Type B pancreatic cell (in vitro differentiated cells): ENCODE results near the gene WDR11. TPM values are rescaled to one million over a fixed set of nuclear protein-coding genes. Genes with fewer than 3 reads are reported as not detected.

ENCODE experiments used
- DNase-seq: peaks from one replicate; pipeline ENCODE4 v3.0.0; 2021; ENCODE audit warnings: mixed read lengths; ENCODE audit not compliant: unreplicated experiment; ENCODE audit errors: extremely low spot score
- H3K27ac Mint-ChIP-seq: 2 replicates; pipeline ENCODE4 v1.8.0; 2021; ENCODE audit warnings: mild to moderate bottlenecking, mixed read lengths
- H3K27me3 Mint-ChIP-seq: 2 replicates; pipeline ENCODE4 v1.8.0; 2021; ENCODE audit warnings: mixed read lengths
- H3K36me3 Mint-ChIP-seq: 2 replicates; pipeline ENCODE4 v1.8.0; 2021; ENCODE audit warnings: mixed read lengths
- H3K4me1 Mint-ChIP-seq: one replicate; pipeline ENCODE4 v1.8.0; 2021; ENCODE audit warnings: mixed read lengths; ENCODE audit not compliant: unreplicated experiment
- H3K4me3 Mint-ChIP-seq: 2 replicates; pipeline ENCODE4 v1.8.0; 2021; ENCODE audit warnings: mild to moderate bottlenecking, mixed read lengths
- H3K9me3 Mint-ChIP-seq: 2 replicates; pipeline ENCODE4 v1.8.0; 2021; ENCODE audit warnings: mixed read lengths
- CTCF ChIP-seq: fragments of 200-600 bp; sonication (generic); conservative IDR thresholded peaks from 2 replicates; pipeline ENCODE4 v1.5.0; 2021; ENCODE audit warnings: antibody characterized with exemption, mild to moderate bottlenecking
- total RNA-seq: library from RNA; stranded (reverse); gene quantifications from 2 replicates; pipeline ENCODE4 v1.2.1, GENCODE V29; 2021; ENCODE audit warnings: low replicate concordance

WDR11 gene
- total RNA-seq, 1 donor from 2014 or later = 65.5 TPM

- H3K4me1 Mint-ChIP-seq = peaks cover 23% of the 10 kb centered on the region
- peak; percentile 91 for DNase-seq
- peak; percentile 92 for TF ChIP-seq CTCF
- no peaks in the 10 kb centered on the region for H3K9me3 Mint-ChIP-seq
- H3K27me3 Mint-ChIP-seq = peaks cover 4% of the 10 kb centered on the region
- peak overlapping the region; percentile 31 for H3K4me3 Mint-ChIP-seq
- peak overlapping the region; percentile 41 for H3K27ac Mint-ChIP-seq
- no peaks in the 10 kb centered on the region for H3K36me3 Mint-ChIP-seq
Observed at GRCh38 chr10:120942806-120943413, 91.7 kb downstream of the WDR11 start.

GRCh38 chr10:120943542-120943941, 92.4 kb downstream of the WDR11 start:
- Mint-ChIP-seq H3K4me3 (no peak overlapping the region), H3K36me3 (peaks cover 2% of the 10 kb centered on the region), H3K4me1 (peaks cover 23% of the 10 kb centered on the region), H3K27me3 (peaks cover 4% of the 10 kb centered on the region), H3K27ac (no peak overlapping the region), H3K9me3 (no peaks in the 10 kb centered on the region)
- no peak for DNase-seq
- TF ChIP-seq CTCF = no peak

- Mint-ChIP-seq H3K4me3 (no peak overlapping the region), H3K27ac (no peak overlapping the region), H3K36me3 (peaks cover 4% of the 10 kb centered on the region), H3K27me3 (peaks cover 4% of the 10 kb centered on the region), H3K4me1 (peaks cover 23% of the 10 kb centered on the region), H3K9me3 (no peaks in the 10 kb centered on the region)
- no peak for TF ChIP-seq CTCF
- no peak for DNase-seq
Observed at GRCh38 chr10:120944586-120945125, 93.5 kb downstream of the WDR11 start.

- H3K36me3 Mint-ChIP-seq = peaks cover 4% of the 10 kb centered on the region
- no peak overlapping the region for H3K4me3 Mint-ChIP-seq
- TF ChIP-seq CTCF = no peak
- no peak for DNase-seq
- peaks cover 26% of the 10 kb centered on the region for H3K4me1 Mint-ChIP-seq
- H3K27ac Mint-ChIP-seq = no peak overlapping the region
- H3K27me3 Mint-ChIP-seq = peaks cover 6% of the 10 kb centered on the region
- no peaks in the 10 kb centered on the region for H3K9me3 Mint-ChIP-seq
Observed at GRCh38 chr10:120945182-120945581, 94.0 kb downstream of the WDR11 start.

GRCh38 chr10:120945801-120946302, 94.7 kb downstream of the WDR11 start:
- Mint-ChIP-seq H3K9me3 (no peaks in the 10 kb centered on the region), H3K27me3 (peaks cover 7% of the 10 kb centered on the region), H3K4me3 (no peak overlapping the region), H3K36me3 (peaks cover 4% of the 10 kb centered on the region), H3K4me1 (peaks cover 26% of the 10 kb centered on the region), H3K27ac (peak overlapping the region; percentile 29)
- no peak for TF ChIP-seq CTCF
- no peak for DNase-seq
